PC-9 (cell line): Measurements from ENCODE around the gene ARFRP1.

Source experiments
- CTCF ChIP-seq: fragments of 200-600 bp; sonication (generic); conservative IDR thresholded peaks from 2 replicates; pipeline ENCODE4 v1.6.1; 2017; ENCODE audit warnings: mixed run types, antibody characterized with exemption, mild to moderate bottlenecking, moderate library complexity
- EZH2 ChIP-seq: fragments of 200-600 bp; sonication (generic); IDR thresholded peaks from 2 replicates; pipeline ENCODE4 v1.8.0; 2017; ENCODE audit warnings: antibody characterized with exemption, low read depth

DNA sequence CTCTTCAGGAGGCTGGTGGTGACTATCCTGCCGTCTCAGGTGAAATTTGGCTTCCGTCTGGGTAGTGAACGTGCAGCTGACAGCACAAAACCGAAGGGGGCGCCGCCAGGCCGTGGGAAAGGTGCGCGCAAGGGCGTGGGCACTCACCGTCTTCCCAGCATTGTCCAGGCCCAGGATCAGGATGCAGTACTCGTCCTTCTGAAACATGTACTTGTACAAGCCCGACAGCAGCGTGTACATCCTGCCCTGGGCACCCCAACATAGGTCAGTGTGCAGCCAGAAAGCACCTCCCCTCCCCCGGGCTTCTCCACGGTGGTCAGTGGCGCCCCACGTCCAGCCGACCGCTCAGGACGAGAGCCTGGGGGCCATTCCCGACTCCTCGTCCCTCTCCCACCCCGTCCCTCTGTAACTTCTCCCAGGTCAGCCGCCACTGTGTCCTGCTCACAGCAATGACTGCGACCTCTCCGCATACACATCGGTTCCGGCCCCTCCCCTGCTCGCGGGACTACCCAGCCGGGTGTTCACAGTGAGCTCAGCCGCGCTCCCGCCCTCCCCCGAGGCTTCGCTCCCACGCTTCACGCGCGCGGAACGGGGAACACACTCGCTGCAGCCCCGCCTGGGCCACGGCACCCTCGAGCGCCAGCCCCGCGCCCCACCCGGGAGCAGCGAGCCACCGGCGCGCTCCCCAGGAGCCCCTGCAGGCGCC, 771 bp downstream of the ARFRP1 start:
- TF ChIP-seq CTCF: peak; percentile 66
- TF ChIP-seq EZH2: no peak
